Heart right ventricle (tissue), 16 donors: ENCODE data around the gene GOLGA6C. TPM values are rescaled to one million over a fixed set of nuclear protein-coding genes. Genes with fewer than 3 reads are reported as not detected.

ENCODE experiments used
- ATAC-seq, 8 donors: fragments of 200-7000 bp; cut with Tn5 transposase; one replicate each; pipeline ENCODE4 v1.9.1; 2020; ENCODE audit warnings: mild to moderate bottlenecking in 8 of 8, moderate library complexity in 8 of 8, moderate number of reproducible peaks in 1 of 8
- DNase-seq, 2 donors: peaks; one replicate each; pipeline ENCODE4 v3.0.0-alpha.2; 2020
- H3K27ac ChIP-seq, 10 donors: fragments of 200-600 bp; sonication (generic) in 2 of 10; one replicate each; pipeline versions ENCODE4 v1.5.0 to v1.8.0; 2020 to 2022; ENCODE audit warnings: mild to moderate bottlenecking in 3 of 10
- H3K27me3 ChIP-seq, 7 donors: fragments of 200-600 bp; one replicate each; pipeline ENCODE4 v1.8.0; 2021 to 2022; ENCODE audit warnings: mild to moderate bottlenecking in 2 of 7
- H3K36me3 ChIP-seq, 9 donors: fragments of 200-600 bp; sonication (generic) in 1 of 9; one replicate each; pipeline versions ENCODE4 v1.5.0 to v1.8.0; 2020 to 2022; ENCODE audit warnings: mild to moderate bottlenecking in 2 of 9
- H3K4me1 ChIP-seq, 9 donors: fragments of 200-600 bp; sonication (generic) in 1 of 9; one replicate each; pipeline versions ENCODE4 v1.5.0 to v1.8.0; 2020 to 2022; ENCODE audit warnings: mild to moderate bottlenecking in 4 of 9
- H3K4me3 ChIP-seq, 10 donors: fragments of 200-600 bp; sonication (generic) in 2 of 10; one replicate each; pipeline versions ENCODE4 v1.5.0 to v1.8.0; 2020 to 2022; ENCODE audit warnings: mild to moderate bottlenecking in 7 of 10, moderate library complexity in 2 of 10
- H3K9me3 ChIP-seq, 11 donors: fragments of 200-600 bp in 10 of 11; sonication (generic) in 2 of 11; one replicate each; pipeline versions ENCODE4 v1.5.0 to v1.8.0; 2013 to 2022; ENCODE audit warnings: mild to moderate bottlenecking in 2 of 11, control low read depth in 1 of 11, moderate library complexity in 1 of 11
- WGBS, 2 donors: extraction: QIAGEN DNeasy Blood & Tissue Kit; methylation state at CpG; one replicate each; pipeline ENCODE4 v1.1.7; 2013; ENCODE audit warnings: inconsistent platforms in 1 of 2; 5-methylcytosine and 5-hydroxymethylcytosine counted together
- intact Hi-C, 10 donors: fragments of 100-400 bp; cut with DNase I; formaldehyde crosslinking; loops; one replicate each; pipeline versions ENCODE4 v1.11.1 to v1.14.2; 2022
- polyA plus RNA-seq, 2 donors: library from polyadenylated mRNA; stranded (reverse); fragments of 200-250 nt; gene quantifications; one replicate each; pipeline ENCODE4 v1.2.3, GENCODE V29; 2013
- total RNA-seq, 10 donors: library from RNA; stranded (reverse); fragmentation: NEBNext Ultra II Directional in 3 of 10; extraction: Animal tissue kit (Norgen Biotek cat#: 25700) in 3 of 10; gene quantifications; one replicate each; pipeline versions ENCODE4 v1.2.1 to v1.2.4, GENCODE V29; 2021 to 2023
- TF ChIP-seq, protein P1 (sequence below), 9 donors: fragments of 200-600 bp; sonication (generic) in 2 of 9; IDR thresholded peaks; one replicate each; pipeline versions ENCODE4 v1.5.0 to v1.8.0; 2021 to 2022; ENCODE audit warnings: antibody characterized with exemption in 9 of 9, mild to moderate bottlenecking in 5 of 9, moderate library complexity in 1 of 9
- donor health status: Arrhythmogenic right ventricular cardiomyopathy.
- donor health status: ischemic (EF 13 %, LVEDD 7.1; RV severe dilation, severe dysfunction).
- donor health status: healthy with polysubstance abuse.
- donor health status: DM: no; HTN: yes; CAD: no.
- donor health status: DM: no; HTN: no; CAD: no.
- donor health status: ischemic (EF 25% LVEDD 6.9; RV normal size, moderate dysfunction).
- donor health status: ischemic (EF 25% LVEDD 5.7; RV mildly dilated, moderate dysfunction).
- donor health status: healthy.
- donor health status: DM: yes; HTN: yes; CAD: no.
- donor health status: Ischemic cardiomyopathy.
- donor health status: ischemic (EF 35%, LVEDD 5.7; RV mildly dilated, moderate dysfunction).
- donor health status: nonischemic (EF 11% LVEDD 7.7; RV severe dilation, severe dysfunction).
- donor health status: DM: yes; HTN: yes; CAD: no.
- donor health status: PGD.
- donor health status: ischemic (EF 29% LVEDD 5.4; RV normal size, mild dysfunction).
- donor health status: nonischemic (EF 23%, LVEDD 6.1; RV moderate dilation, normal function).

The GOLGA6C gene
- total and polyA plus RNA-seq, 12 donors: not detected

DNA sequence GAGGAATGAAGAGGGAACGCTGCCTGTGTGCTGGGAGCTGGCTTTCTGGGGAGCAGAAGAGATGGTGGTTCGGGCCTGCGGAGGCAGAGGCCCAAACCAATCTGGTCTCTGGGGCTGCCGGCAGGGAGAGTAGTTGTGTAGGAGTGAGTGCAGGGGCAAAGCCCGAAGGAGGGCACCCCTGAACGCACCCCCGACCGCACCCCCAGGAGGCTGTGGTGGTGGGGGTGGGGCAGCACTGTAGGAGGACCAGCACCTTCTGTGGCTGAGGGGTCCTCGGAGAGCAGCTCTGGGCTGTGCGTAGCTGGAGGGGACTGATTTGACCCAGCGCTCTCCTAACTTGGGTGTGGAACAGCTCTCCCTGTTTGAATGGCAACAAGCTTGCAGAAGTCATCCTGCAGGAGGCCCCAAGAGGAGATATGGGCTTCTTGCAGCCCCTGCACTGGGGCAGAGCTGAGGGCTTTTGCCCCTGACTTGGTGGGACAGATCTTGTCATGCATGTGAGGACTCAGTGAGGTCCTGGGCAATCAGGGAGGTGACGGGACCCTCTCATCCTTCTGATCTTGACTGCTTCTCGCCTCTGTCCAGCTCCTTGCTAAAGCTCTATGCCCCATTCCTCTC is 30.4 kb upstream of the GOLGA6C start:
- Histone ChIP-seq H3K4me1 (peaks cover 0 to 7% (median 0%) of the 10 kb centered on the region in 9 donors), H3K27ac (no peak overlapping the region), H3K27me3 (peaks cover 0 to 9% (median 0%) of the 10 kb centered on the region in 7 donors), H3K36me3 (no peaks in the 10 kb centered on the region), H3K9me3 (no peaks in the 10 kb centered on the region), H3K4me3 (no peak overlapping the region)
- ATAC-seq: no peak
- intact Hi-C loops: no loop called here
- TF ChIP-seq, protein P1, sequence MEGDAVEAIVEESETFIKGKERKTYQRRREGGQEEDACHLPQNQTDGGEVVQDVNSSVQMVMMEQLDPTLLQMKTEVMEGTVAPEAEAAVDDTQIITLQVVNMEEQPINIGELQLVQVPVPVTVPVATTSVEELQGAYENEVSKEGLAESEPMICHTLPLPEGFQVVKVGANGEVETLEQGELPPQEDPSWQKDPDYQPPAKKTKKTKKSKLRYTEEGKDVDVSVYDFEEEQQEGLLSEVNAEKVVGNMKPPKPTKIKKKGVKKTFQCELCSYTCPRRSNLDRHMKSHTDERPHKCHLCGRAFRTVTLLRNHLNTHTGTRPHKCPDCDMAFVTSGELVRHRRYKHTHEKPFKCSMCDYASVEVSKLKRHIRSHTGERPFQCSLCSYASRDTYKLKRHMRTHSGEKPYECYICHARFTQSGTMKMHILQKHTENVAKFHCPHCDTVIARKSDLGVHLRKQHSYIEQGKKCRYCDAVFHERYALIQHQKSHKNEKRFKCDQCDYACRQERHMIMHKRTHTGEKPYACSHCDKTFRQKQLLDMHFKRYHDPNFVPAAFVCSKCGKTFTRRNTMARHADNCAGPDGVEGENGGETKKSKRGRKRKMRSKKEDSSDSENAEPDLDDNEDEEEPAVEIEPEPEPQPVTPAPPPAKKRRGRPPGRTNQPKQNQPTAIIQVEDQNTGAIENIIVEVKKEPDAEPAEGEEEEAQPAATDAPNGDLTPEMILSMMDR (IDR thresholded peaks at IDR 0.05): no peak
- WGBS, 2 donors: 87 to 88% methylated on average over 11 to 13 of the region's 13 CpGs
- DNase-seq: no peak

DNA sequence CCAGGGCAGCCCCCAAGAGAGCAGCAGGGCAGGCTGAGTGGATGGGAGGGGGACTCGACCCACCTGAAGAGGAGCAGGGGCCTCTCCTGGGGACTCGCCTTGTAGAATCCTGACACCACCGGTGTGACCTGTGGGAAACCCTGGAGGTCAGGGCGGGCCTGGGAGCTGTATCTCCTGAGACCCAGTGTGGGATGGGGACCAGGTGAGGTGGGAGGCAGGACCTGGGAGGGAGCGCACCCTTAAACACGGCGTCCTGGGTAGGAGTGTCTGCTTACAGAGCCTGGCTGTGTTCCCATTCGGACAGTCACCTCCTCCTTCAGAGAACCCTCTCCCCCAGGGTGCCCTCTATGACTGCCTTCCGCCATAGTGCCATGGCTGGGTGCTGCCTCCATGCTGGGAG is 29.3 kb upstream of the GOLGA6C start:
- intact Hi-C loops: no loop called here
- H3K27me3 ChIP-seq: peaks cover 0 to 13% (median 0%) of the 10 kb centered on the region in 7 donors
- no peaks in the 10 kb centered on the region for H3K9me3 ChIP-seq
- DNase-seq (no peak), ATAC-seq (no peak)
- 91 to 95% methylated on average over 9 of the region's 9 CpGs for WGBS, 2 donors
- H3K4me3 ChIP-seq: no peak overlapping the region
- no peak overlapping the region for H3K27ac ChIP-seq
- H3K4me1 ChIP-seq: peaks cover 0 to 7% (median 0%) of the 10 kb centered on the region in 9 donors
- no peaks in the 10 kb centered on the region for H3K36me3 ChIP-seq
- TF ChIP-seq, protein P1 (IDR thresholded peaks at IDR 0.05): no peak

DNA sequence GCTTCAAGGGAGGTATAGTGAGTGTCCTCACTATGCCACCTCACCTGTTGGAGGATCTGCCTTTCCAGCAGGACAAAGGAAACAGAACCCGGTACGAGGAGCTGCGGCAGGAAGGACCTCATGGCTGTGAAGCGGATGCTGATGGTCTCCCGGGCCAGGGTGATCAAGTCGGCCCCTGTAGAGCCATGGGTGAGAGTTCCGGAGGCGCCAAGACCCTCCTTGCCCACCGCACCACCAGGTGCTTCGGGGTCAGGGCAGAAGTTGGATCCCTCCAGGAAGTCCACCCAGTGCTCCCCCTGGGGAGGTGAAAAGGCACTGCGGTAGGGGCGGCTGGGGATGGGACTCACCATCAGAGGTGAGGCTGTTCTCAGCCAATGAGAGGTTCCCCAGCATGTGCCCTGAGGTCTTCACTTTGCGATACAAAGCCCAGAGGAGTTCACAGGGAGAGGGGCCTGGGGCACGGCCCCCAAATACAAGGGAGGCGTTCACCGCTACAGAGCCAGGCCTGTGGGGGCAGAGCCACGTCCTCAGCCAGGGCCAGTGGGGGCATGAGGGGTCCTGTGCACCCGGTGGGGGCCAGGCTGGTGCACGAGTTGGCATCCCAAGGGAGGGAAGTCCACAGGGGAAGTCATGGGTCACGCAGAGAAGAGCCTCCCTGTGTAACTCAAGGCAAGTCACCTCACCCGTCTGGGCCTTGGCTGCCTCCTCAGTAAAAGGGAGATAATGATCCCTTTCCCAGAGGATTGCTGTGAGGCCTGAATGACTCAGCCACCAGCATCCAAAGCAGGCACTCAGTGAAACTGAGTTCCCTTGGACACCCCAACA is 28.7 kb upstream of the GOLGA6C start:
- DNase-seq (no peak), ATAC-seq (no peak)
- no peak overlapping the region for H3K27ac ChIP-seq
- no peaks in the 10 kb centered on the region for H3K36me3 ChIP-seq
- WGBS, 2 donors: 91 to 93% methylated on average over 21 of the region's 21 CpGs
- H3K27me3 ChIP-seq: peaks cover 0 to 16% (median 0%) of the 10 kb centered on the region in 7 donors
- intact Hi-C loops: loop anchor here in 1 of 10 donors (5.0 kb wide), 1 partner anchor 88 kb away; no protein-coding TSS in a partner anchor
- H3K4me1 ChIP-seq: peaks cover 0 to 7% (median 0%) of the 10 kb centered on the region in 9 donors
- no peaks in the 10 kb centered on the region for H3K9me3 ChIP-seq
- TF ChIP-seq, protein P1 (IDR thresholded peaks at IDR 0.05): no peak
- no peak overlapping the region for H3K4me3 ChIP-seq

DNA sequence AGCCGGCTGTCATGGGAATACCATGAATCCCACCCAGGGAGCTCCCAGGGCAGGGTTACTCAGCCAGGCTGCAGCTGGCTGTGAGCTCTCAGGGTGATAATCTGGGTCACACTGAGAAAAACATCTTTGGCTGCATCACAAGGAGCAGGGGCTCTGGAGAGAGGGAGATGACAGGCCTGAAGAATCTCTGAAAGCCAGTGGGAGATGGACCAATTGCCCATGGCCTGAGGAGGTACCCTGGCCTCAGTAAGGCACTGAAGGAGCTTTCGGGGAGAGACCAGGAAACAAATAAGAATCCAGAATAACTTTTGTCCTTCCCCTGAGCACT is 28.2 kb upstream of the GOLGA6C start:
- 88 to 89% methylated on average over 2 of the region's 2 CpGs for WGBS, 2 donors
- ATAC-seq (no peak), DNase-seq (no peak)
- H3K36me3 ChIP-seq: no peaks in the 10 kb centered on the region
- no peaks in the 10 kb centered on the region for H3K9me3 ChIP-seq
- H3K4me3 ChIP-seq: no peak overlapping the region
- intact Hi-C loops: loop anchor here in 1 of 10 donors (5.0 kb wide), 1 partner anchor 87 kb away; no protein-coding TSS in a partner anchor
- peaks cover 0 to 7% (median 0%) of the 10 kb centered on the region in 9 donors for H3K4me1 ChIP-seq
- peaks cover 0 to 16% (median 0%) of the 10 kb centered on the region in 7 donors for H3K27me3 ChIP-seq
- TF ChIP-seq, protein P1 (IDR thresholded peaks at IDR 0.05): no peak
- H3K27ac ChIP-seq: no peak overlapping the region
